A549 (cell line): Measurements from ENCODE around the gene OOSP1. TPM values are rescaled to one million over a fixed set of nuclear protein-coding genes. Genes with fewer than 3 reads are reported as not detected.

Experiments
- ATAC-seq, 2 experiments: fragments of 200-7000 bp in 1 of 2; fragments of >200 bp in 1 of 2; cut with Nextera tagmentation in 1 of 2; cut with Tn5 transposase in 1 of 2; 3 replicates each; pipeline versions ENCODE4 v1.8.0 to v1.9.1; 2018 to 2020; ENCODE audit warnings: mild to moderate bottlenecking in 1 of 2, moderate library complexity in 1 of 2
- CTCF ChIA-PET: fragments of 300-600 bp; sonication (Branson Sonifier 250); formaldehyde crosslinking; extraction: SDS; loops from one replicate; lab custom pipeline; 2021; ENCODE audit warnings: antibody characterized with exemption, inconsistent platforms; lab: Yijun Ruan, JAX
- POLR2A ChIA-PET: fragments of 350-600 bp; formaldehyde crosslinking; extraction: SDS; loops from one replicate; lab custom pipeline; 2021; ENCODE audit warnings: antibody characterized with exemption, inconsistent platforms; lab: Yijun Ruan, JAX
- DNase-seq, 2 experiments: peaks; one replicate each; pipeline versions ENCODE4 v3.0.0 to v3.0.0-alpha.2; 2011 to 2016; ENCODE audit warnings: low read depth in 1 of 2, low spot score in 1 of 2
- FAIRE-seq: peaks from 2 replicates; lab custom pipeline; 2011; peaks lifted over from hg19 to GRCh38; lab: Jason Lieb, UNC
- H3K27ac ChIP-seq, 2 experiments: fragments of >200 bp; sonication (Bioruptor Twin); formaldehyde crosslinking; 3 replicates each; pipeline ENCODE4 v1.5.1; 2016 to 2017
- H3K4me1 ChIP-seq: fragments of >200 bp; sonication (Bioruptor Twin); formaldehyde crosslinking; 3 replicates; pipeline ENCODE4 v1.6.1; 2016
- H3K4me2 ChIP-seq: fragments of >200 bp; sonication (Bioruptor Twin); formaldehyde crosslinking; 3 replicates; pipeline ENCODE4 v1.6.1; 2016
- H3K4me3 ChIP-seq: fragments of >200 bp; sonication (Bioruptor Twin); formaldehyde crosslinking; 3 replicates; pipeline ENCODE4 v1.5.1; 2016
- H3K9me3 ChIP-seq: fragments of >200 bp; sonication (Bioruptor Twin); formaldehyde crosslinking; 3 replicates; pipeline ENCODE4 v1.6.1; 2016
- BCL3 ChIP-seq: fragments of >200 bp; sonication (Bioruptor Twin); formaldehyde crosslinking; IDR thresholded peaks from 3 replicates; pipeline ENCODE4 v1.6.1; 2016
- CBX8 ChIP-seq: fragments of 200-600 bp; sonication (generic); IDR thresholded peaks from 2 replicates; pipeline ENCODE4 v1.6.1; 2016
- CEBPB ChIP-seq, 2 experiments: fragments of >200 bp in 1 of 2; sonication (Bioruptor Twin) in 1 of 2; formaldehyde crosslinking in 1 of 2; IDR thresholded peaks; 2 replicates each; pipeline ENCODE4 v1.6.1; 2012 to 2016
- CTCF ChIP-seq: fragments of >200 bp; sonication (Bioruptor Twin); formaldehyde crosslinking; IDR thresholded peaks from 3 replicates; pipeline ENCODE4 v1.5.1; 2016
- E2F6 ChIP-seq: IDR thresholded peaks from 2 replicates; pipeline ENCODE4 v1.6.1; 2012; ENCODE audit warnings: low read depth, borderline replicate concordance
- ELK1 ChIP-seq: fragments of 150-350 bp; IDR thresholded peaks from 2 replicates; pipeline ENCODE4 v1.6.1; 2014; ENCODE audit warnings: low read depth, mild to moderate bottlenecking, low read length
- FOSB ChIP-seq: fragments of 250-450 bp; sonication (Bioruptor Pico); IDR thresholded peaks from 2 replicates; pipeline ENCODE4 v1.5.0; 2020; ENCODE audit warnings: mild to moderate bottlenecking, moderate library complexity
- FOSL2 ChIP-seq, 2 experiments: fragments of 450-650 bp in 1 of 2; fragments of >200 bp in 1 of 2; sonication (Bioruptor Twin) in 1 of 2; formaldehyde crosslinking; IDR thresholded peaks; 2 replicates each; pipeline versions ENCODE4 v1.5.0 to v1.6.1; 2016 to 2020; ENCODE audit warnings: mild to moderate bottlenecking in 1 of 2, moderate library complexity in 1 of 2
- HDAC2 ChIP-seq: fragments of 200-600 bp; sonication (generic); IDR thresholded peaks from 2 replicates; pipeline ENCODE4 v1.6.1; 2016
- HEYL ChIP-seq: fragments of 250-450 bp; sonication (Bioruptor Pico); IDR thresholded peaks from 2 replicates; pipeline ENCODE4 v1.8.0; 2021; ENCODE audit warnings: mild to moderate bottlenecking, moderate library complexity
- HMGXB4 ChIP-seq: fragments of 250-450 bp; sonication (Bioruptor Pico); IDR thresholded peaks from 2 replicates; pipeline ENCODE4 v1.5.0; 2021; ENCODE audit warnings: mild to moderate bottlenecking, moderate library complexity, borderline replicate concordance
- JUN ChIP-seq, 2 experiments: fragments of >200 bp; sonication (Bioruptor Twin); formaldehyde crosslinking; IDR thresholded peaks; 2 replicates in 1 of 2; 3 replicates in 1 of 2; pipeline ENCODE4 v1.6.1; 2016 to 2017
- KDM1A ChIP-seq: fragments of 200-600 bp; sonication (generic); IDR thresholded peaks from 2 replicates; pipeline ENCODE4 v1.6.1; 2016; ENCODE audit warnings: low read depth, mild to moderate bottlenecking
- MAFK ChIP-seq: fragments of 450-650 bp; IDR thresholded peaks from 2 replicates; pipeline ENCODE4 v1.6.1; 2014; ENCODE audit not compliant: partially characterized antibody
- MAX ChIP-seq: IDR thresholded peaks from 2 replicates; pipeline ENCODE4 v1.6.1; 2012
- POLR2A ChIP-seq: IDR thresholded peaks from 2 replicates; pipeline ENCODE4 v1.6.1; 2012; ENCODE audit warnings: mild to moderate bottlenecking, low read length
- RAD21 ChIP-seq, 2 experiments: fragments of >200 bp in 1 of 2; sonication (Bioruptor Twin) in 1 of 2; formaldehyde crosslinking in 1 of 2; IDR thresholded peaks in 1 of 2; conservative IDR thresholded peaks in 1 of 2; 2 replicates in 1 of 2; 3 replicates in 1 of 2; pipeline ENCODE4 v1.6.1; 2012 to 2018; ENCODE audit warnings: inconsistent platforms in 1 of 2
- SMC3 ChIP-seq: fragments of >200 bp; sonication (Bioruptor Twin); formaldehyde crosslinking; IDR thresholded peaks from 3 replicates; pipeline ENCODE4 v1.6.1; 2018; ENCODE audit warnings: inconsistent platforms
- TFCP2L1 ChIP-seq: fragments of 250-450 bp; sonication (Bioruptor Pico); IDR thresholded peaks from 2 replicates; pipeline ENCODE4 v1.5.0; 2021; ENCODE audit warnings: mild to moderate bottlenecking
- TP53 ChIP-seq: fragments of 250-450 bp; sonication (Bioruptor Pico); IDR thresholded peaks from 2 replicates; pipeline ENCODE4 v1.5.0; 2021; ENCODE audit warnings: mild to moderate bottlenecking, moderate library complexity
- WGBS: methylation state at CpG from one replicate; pipeline ENCODE4 v1.1.6; 2017; ENCODE audit errors: missing lambda C conversion rate; 5-methylcytosine and 5-hydroxymethylcytosine counted together
- polyA plus RNA-seq, 4 experiments: library from polyadenylated mRNA; depleted of rRNA in 3 of 4; stranded (reverse); fragments of >200 nt; fragmentation: RNase III in 1 of 4; extraction: RNeasy Plus Mini Kit Qiagen cat#74134 plus additional on column Dnase treatment in 1 of 4; gene quantifications; 2 replicates in 3 of 4; 3 replicates in 1 of 4; pipeline ENCODE4 v1.2.3, GENCODE V29; 2011 to 2017

Gene OOSP1
- polyA plus RNA-seq, 2 of the 4 experiments (the other 2 are of a cell fraction), result not detected

GRCh38 chr11:59898046-59898445 lies 40.2 kb upstream of the OOSP1 start:
- WGBS, result 91% methylated on average over 31 of the region's 31 CpGs
- TF ChIP-seq FOSB (no peak), BCL3 (no peak), CTCF (no peak), E2F6 (no peak), KDM1A (no peak), HEYL (CRISPR knock-in tag) (no peak), RAD21 (conservative IDR thresholded peaks at IDR 0.05 in 1 of 2, IDR thresholded peaks at IDR 0.05 in 1 of 2) (no peak), SMC3 (no peak), CBX8 (no peak), MAFK (no peak), TP53 (no peak), JUN (IDR thresholded peaks at IDR 0.05) (no peak), CEBPB (IDR thresholded peaks at IDR 0.05) (no peak), TFCP2L1 (no peak), MAX (no peak), FOSL2 (IDR thresholded peaks at IDR 0.05) (no peak), FOSL2 (CRISPR knock-in tag; IDR thresholded peaks at IDR 0.05) (no peak), ELK1 (no peak), HMGXB4 (CRISPR knock-in tag) (no peak)
- no peak for DNase-seq
- Histone ChIP-seq H3K4me2 (no peak overlapping the region), H3K27ac (no peak overlapping the region), H3K4me1 (no peaks in the 10 kb centered on the region), H3K9me3 (no peaks in the 10 kb centered on the region), H3K4me3 (no peak overlapping the region)
- no peak for ATAC-seq
- FAIRE-seq, result no peak
- ChIA-PET CTCF (interaction anchor here (0.7 to 1.6 kb wide), 3 partner anchors 9 to 211 kb away, joined by 3 read pairs; no protein-coding TSS in a partner anchor), POLR2A (no interaction called here)

GRCh38 chr11:59898650-59899049 lies 39.6 kb upstream of the OOSP1 start:
- no peak overlapping the region for H3K4me2 ChIP-seq
- CTCF ChIA-PET, result interaction anchor here (1.2 to 1.6 kb wide), 2 partner anchors 10 to 21 kb away, joined by 3 read pairs; no protein-coding TSS in a partner anchor
- TF ChIP-seq HDAC2 (no peak), HEYL (CRISPR knock-in tag) (no peak), POLR2A (no peak)

More at GRCh38 chr11:59898650-59899049, 39.6 kb upstream of the OOSP1 start:
- no peaks in the 10 kb centered on the region for H3K9me3 ChIP-seq
- WGBS, result 27% methylated on average over 7 of the region's 7 CpGs
- ATAC-seq, result no peak
- no peaks in the 10 kb centered on the region for H3K4me1 ChIP-seq
- no peak overlapping the region for H3K27ac ChIP-seq
- DNase-seq, result peak in 1 of 2 experiments; percentile 14
- H3K4me3 ChIP-seq, result no peak overlapping the region
- POLR2A ChIA-PET, result no interaction called here
- no peak for FAIRE-seq
